Dedifferentiated amniotic fluid mesenchymal stem cell (primary cell): Measurements from ENCODE around the gene ZNF134.

Experiments used
- DNase-seq: peaks from one replicate; pipeline ENCODE4 v3.0.0-alpha.2; 2016; ENCODE audit errors: extremely low spot score

The ZNF134 gene

DNA sequence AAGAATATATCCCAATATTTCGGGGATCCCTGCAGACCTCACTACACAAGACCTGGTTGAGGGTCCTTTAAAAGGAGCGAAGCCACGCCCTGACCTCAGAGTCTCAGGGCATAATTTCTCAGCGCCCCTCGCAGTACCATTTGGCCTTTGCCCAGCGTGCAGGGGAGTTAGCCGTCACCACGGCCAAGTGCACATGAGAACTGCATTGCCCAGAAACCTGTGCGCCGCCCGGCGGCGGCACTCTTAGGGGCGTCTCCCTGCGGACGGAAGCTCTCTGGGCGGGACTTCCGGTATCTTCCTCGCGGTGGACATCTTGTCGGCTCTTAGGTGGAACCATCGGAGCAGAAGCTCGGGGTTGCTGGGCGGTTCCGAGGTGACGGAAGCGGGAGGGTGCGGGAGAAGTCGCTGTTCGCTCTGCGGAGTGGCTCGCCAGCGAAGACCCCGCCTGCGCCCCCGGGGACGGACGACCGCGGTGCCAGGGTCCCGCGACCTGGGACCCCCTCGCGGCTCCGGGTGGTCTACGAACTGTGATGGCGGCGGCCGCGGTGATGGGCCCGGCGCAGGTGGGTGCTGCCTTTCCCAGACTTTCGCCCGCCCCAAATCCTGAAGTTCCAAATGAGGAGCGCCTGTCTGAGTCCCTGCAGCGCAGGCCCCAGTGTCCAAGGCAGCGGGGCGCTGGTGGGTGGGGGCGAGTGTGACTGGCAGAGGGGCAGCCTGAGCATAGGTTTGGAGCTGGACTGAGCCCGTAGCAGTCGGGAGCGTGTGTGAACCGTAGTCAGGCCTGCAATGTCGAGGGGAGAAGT, at the start of gene ZNF134:
Gene ZNF134 (plus strand): TSS at position 302 of the 803 bp plus-strand sequence. CDS start 5,227 bp downstream, outside the sequence.
- peak; percentile 85 for DNase-seq

DNA sequence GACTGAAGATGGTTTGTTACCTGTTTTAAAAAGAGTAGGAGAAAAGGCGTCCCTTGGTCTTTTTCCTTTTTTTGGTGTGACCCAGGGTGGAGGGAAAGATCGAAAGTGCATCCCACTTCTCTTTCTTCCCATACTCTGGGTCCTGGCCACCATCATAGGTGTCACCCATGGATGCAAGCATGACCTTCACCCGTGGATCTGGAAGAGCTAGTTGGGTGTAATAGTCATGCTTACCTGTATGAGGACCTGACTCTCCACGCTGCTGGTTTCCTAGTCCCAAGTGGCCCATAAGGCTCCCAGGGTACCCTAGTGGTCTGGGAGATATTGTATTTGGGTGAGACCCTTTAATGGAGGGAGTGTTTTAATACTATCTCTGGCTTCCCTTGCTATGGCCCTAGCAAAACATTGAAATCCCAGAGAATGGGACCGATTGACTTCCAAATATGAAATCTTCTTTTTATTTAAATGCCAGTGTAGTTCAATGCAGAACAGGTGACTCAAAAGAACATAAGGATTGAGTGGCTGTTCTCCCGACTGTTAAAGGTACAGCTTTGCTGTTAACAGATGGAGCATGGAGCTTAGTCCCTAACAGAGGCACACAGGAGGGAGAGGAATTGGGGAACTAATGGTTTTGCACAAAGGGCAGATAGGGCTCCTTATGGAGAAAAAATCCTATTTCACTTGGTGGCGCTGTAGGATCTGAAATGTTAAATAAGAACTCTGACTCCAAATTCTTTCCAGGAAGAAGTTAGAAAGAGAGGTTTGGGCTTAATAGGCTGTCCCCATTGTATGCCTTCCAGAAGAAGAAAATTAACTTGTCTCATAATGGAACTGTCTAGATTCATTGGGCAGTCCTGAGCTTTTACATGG, 47.4 kb upstream of the ZNF134 start:
- no peak for DNase-seq

DNA sequence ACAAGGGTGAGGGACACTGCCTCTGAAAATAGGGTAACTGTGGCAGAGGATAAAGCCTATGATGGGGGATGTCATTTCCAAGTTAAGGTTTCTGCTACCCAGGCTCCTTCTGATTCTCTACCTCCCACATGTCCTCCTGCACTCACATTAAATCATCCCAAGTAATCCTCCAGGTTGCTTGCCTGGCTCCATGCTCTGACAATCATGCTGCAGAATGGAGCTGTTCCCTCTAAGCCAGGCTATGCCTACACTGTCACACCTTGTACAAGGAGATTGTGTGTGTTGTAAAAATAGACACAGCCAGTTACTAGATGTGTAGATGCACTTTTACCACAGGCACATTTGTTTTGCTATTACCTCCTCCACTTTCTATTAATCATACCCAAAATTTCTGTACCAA, 43.3 kb upstream of the ZNF134 start:
- DNase-seq = no peak

DNA sequence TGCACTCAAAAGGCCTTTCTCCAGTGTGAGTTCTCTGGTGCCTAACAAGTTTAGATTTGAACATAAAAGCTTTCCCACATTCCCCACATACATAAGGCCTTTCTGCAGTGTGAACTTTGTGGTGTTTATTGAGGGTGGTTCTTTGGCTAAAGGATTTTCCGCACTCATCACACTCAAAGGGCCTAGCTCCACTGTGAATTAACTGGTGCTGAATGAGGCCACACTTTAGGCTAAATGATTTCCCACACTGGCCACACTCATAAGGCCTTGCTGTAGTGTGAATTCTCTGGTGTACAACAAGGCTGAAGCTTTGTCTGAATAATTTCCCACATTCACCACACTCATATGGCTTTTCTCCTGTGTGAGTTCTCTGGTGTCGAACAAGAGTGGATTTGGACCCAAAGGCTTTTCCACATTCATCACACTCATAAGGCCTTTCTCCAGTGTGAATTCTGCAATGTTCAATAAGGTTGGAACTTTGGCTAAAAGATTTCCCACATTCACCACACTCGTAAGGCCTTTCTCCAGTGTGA, 41.6 kb upstream of the ZNF134 start:
- DNase-seq = no peak

DNA sequence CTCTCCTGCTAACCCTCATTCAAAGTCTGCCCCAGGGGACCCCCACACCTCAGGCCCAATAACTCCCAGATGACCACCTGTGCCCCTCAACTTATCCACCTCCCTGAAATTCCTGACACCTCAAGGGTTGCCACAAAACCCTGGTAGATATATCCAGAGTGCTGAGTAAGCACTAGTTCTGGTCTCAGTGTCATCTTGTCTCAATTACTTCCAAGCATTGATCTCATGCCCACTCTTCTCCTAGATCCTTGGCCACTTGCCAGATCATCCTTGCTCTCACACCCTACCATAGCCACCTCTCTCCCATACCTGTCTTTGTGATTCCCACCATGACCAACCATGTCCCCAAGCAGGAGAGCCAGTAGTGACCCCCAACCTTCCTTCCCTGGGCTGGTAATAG, 37.4 kb upstream of the ZNF134 start:
- no peak for DNase-seq

DNA sequence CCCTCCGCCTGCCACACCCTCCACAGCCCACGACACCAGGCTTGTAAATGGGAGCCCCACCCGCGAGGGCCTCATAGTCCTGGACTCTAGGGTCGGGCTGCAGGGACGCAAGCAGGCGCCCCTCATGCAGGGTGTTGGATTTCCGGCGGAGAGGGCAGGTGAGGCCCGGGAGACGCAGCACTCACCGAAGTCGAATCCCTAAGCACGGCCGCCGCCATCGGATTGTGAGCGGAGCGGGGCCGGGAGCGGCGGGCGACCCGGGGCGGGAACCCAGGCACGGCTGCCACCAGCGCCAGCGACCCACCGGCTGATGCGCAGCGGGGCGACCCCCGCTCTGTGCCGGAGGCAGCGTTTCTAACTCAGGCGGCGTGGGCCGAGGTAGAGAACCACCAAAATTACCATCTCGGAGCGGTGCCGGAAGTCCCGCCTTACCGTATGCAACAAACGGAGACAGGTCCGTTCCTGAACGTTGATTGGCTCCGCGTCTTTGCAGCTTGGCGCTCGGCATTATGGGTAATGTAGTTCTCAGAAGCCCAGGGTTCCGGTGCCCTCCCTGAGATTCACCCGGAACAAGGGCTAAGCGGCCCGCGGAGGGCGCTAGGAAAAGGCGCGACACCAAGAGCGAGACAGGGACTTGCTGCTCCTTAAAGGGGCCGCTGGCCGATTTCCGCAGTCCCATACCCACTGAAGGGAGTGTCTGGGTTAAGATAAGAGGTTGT, 35.4 kb upstream of the ZNF134 start, which contains the start of gene ZNF416:
Gene ZNF416 (minus strand): TSS at position 425 of the 719 bp plus-strand sequence. CDS start 207 bp downstream, at position 218.
- peak; percentile 99 for DNase-seq

DNA sequence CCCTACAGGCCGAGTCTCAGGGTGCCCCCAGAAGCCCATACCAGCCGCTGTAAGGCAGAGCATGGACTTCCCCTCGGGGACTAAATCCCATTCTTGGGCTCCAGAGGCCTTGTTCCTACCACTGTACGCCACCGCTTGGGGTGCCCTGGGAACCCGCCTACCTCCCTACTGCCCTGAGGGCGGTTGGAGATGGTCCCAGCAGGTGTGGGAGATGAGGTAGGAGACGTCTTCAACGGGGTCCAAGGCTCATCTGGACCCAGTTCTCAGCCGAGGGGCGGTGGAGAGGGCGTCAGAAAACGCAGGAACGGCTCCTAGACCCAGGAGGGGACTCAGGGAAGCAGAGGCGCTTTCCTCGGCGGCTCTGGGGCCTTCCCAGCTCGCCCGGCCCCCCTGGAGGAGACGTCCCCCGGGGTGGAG, 30.9 kb upstream of the ZNF134 start:
- no peak for DNase-seq

DNA sequence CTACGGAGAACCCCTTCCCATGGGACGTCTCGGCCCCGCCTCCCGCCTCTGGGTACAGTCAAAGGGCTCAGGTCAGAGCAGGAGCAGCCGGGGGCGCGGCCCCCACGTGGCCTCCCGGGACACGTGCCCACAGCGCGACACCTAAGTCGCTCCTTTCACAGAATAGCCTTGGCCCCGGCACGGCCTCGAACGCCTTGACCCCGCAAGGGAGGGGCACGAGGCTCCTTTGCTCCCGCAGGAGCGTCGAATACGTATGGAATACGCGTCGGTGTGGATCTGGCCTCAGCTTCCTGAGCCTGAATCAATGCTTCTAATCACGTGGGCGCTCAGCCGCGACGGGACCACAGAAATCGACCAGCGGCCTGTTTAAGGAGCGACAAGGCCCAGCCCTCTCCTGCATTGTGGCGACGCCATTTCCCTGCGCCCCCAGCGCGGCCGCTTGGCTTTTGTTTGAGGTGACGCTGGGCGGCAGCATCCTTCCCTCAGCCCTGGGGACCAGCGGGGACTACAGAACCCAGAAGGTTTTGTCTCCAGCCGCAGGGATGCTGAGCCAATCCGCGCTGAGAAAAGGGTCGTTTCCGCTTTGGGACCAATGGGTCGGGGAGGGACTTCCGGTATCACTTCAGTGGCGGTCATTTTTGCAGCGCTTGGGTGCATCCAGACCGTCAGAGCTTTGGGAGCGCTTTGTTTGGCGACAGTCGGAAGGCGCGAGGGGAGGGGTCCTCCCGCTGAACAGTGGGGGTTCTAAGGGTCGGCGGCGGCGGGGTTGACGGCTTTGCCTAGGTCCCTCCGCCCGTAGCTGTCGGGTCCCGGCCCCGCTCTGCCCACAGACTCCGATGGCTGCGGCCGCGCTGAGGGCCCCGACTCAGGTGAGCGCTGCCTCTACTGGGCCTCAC, 30.3 kb upstream of the ZNF134 start, which contains the start of gene ZIK1:
Gene ZIK1 (plus strand): TSS at position 625 of the 896 bp plus-strand sequence. CDS start 212 bp downstream, at position 837.
- DNase-seq = peak; percentile 92

DNA sequence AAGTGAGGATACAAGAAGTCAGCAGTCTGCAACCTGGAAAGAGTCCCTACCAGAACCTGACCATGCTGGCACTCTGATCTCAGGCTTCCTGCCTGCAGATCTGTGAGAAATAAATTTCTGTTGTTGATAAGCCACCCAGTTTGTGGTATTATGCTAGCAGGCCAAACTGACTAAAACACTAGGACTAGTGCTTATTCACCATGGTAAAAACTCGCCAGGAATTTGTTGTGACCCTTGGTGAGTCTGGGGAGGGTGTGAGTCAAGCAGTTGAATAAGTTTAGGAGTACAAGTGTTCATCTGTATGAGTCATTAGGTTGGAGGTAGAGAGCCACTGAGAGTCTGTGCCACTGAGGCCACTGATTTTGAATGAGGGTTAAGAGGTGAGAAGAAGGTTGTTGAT, 26.5 kb upstream of the ZNF134 start:
- DNase-seq = no peak

DNA sequence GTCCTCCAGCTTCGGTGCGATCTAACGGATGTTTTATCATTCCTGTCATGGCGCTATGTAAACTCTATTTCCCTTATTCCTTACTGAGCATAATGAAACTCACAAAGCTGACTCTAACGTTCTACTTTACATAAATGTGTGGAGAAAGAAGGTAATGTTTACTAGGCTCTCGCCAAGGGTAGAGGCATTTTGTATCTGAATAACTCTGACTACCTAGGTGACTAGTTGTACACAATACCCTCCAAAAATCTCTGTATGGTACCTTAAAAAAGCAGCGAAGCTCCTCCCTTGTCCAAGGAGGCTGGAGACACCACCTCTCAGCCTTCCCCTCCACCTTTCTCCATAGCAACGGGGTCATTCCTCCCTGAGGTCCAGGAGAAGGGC, 14.7 kb upstream of the ZNF134 start:
- DNase-seq = no peak

DNA sequence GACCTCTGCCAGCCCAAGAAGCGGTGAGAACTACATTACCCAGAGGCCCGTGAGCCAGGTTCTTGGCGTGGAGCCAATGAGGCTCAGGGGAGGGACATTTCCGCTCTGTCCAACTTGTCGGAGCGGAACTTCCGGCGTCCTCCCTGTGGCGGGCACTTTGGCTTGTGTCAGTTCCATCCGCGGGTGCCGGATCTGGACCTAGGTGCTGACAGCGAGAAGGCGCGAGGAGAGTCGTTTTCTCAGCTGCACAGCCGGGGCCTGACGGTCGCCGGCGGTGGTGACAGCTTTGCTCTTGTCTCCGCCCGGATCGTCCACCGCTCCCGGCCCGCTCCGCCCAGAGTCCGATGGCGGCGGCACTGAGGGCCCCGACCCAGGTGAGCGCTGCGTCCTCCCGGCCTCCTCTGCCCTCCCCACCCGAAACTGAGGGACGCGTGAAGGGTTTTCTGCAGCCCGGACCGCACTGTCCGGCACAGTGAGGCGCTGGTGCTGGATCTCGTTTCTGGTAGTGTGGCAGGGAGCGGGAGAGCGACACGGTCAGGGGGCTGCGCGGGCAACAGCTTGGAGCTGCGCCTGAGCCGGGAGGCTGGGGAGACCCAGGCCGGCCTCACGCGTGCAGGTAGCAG, 14.2 kb upstream of the ZNF134 start, which contains the start of gene ZNF530:
Gene ZNF530 (plus strand): TSS at position 125 of the 623 bp plus-strand sequence. CDS start 4,461 bp downstream, outside the sequence.
- peak; percentile 86 for DNase-seq

DNA sequence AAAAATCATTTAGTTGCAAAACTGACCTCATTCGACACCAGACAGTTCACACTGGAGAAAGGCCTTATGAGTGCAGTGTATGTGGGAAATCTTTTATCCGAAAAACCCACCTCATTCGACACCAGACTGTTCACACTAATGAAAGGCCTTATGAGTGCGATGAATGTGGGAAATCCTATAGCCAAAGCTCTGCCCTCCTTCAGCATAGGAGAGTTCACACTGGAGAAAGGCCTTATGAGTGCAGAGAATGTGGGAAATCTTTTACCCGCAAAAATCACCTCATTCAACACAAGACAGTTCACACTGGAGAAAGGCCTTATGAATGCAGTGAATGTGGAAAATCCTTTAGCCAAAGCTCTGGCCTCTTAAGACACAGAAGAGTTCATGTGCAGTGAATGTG, 7.1 kb upstream of the ZNF134 start:
- DNase-seq = no peak

DNA sequence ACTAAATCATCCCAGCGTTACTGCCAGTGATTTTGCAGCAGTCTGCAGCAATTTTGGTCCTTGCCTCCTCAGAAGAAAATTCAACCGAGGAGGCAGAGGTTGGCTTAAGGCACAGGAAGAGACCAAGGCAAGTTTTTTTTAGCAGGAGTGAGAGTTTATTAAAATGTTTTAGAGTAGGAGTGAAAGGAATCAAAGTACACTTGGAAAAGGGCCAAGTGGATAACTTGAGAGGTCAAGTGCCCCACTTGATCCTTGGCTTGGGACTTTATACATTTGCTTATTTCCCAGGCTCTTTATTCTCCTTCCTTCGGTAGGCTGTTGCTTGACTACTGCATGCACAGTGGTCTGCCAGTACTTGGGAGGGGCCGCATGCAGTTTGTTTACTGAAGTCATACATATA, 2.9 kb upstream of the ZNF134 start:
- no peak for DNase-seq

DNA sequence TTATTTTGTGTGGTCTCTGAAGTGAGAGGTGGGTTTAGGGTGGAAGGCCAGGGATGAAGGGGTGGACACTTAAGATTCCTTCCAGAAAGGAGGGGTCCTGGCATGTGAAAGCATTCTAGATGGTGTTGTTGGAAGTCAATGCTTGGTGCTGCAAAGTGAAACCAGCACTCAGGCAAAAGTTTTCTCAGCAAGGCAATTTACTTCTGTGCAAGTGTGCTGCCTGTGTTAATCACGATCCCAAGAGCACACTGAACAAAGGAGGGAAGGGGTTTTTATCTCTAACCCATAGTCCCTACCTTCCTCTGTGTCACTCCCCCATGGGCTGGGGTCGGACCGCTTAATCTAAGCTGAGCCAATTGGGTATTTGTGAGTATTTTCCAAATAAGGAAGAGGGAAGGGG, 1.3 kb downstream of the ZNF134 start:
- DNase-seq = no peak

DNA sequence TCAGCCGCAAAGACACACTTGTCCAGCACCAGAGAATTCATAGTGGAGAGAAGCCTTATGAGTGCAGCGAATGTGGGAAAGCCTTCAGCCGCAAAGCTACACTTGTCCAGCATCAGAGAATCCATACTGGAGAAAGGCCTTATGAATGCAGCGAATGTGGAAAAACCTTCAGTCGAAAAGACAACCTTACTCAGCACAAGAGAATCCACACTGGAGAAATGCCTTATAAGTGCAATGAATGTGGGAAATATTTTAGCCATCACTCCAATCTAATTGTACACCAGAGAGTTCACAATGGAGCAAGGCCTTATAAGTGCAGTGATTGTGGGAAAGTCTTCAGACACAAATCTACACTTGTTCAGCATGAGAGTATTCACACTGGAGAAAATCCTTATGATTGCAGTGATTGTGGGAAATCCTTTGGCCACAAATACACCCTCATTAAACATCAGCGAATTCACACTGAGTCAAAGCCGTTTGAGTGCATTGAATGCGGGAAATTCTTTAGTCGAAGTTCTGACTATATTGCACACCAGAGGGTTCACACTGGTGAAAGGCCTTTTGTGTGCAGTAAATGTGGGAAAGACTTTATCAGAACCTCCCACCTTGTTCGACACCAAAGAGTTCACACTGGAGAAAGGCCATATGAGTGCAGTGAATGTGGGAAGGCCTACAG, 6.8 kb downstream of the ZNF134 start:
- DNase-seq = no peak

DNA sequence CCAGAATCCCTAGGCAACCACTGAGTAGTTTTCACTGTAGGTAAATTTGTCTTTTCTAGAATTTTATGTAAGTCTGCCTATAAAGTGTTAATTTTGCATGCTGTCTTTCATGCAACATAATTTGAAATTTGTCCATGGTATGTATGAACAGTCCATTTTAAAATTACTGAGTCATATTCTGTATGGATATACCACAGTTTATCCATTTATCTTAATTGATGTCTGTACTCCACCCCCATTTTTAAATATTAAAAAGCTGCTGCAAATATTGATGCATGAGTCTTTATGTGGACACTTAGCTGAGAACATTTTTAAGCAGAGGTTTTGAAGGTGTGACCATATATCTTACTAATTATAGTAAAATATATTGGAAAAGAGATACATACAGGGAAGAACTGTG, 9.0 kb downstream of the ZNF134 start:
- DNase-seq = no peak

DNA sequence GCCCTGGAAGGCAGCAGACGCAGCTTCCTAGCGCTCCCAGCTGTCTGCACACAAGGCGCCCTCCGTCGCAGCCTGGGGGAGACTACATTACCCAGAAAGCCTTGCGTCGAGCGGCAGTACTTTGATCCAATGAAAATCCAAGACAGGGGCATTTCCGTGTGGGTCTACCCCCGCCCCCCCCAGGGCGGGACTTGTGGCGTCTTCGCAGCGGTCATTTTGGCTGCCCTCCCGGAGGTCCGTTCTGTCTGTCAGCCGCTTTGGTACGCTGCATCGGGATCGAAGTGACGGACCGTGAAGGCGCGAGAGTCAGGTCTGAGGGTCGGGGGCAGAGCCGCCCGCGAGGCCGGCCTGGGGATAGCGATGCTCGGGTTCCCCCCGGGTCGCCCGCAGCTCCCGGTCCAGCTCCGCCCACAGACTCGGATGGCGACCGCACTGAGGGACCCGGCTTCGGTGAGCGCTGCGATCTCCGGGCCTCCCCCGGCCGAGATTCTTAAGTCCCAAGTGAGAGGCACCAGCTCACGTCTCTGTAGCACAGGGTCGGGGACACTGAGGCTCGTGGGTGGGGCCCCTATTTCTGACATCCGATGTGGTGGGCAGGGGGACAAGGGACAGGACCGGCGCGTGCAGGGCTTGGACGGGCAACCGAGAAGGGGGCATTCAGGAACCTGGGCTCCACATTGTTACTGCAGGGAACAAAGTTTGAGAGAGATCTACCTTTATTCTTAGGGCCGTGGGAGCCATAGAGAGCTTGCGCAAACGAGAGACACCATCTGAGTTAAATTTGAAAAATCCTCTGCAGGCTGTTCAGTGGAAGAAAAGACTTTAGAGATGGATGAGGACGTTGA, 19.2 kb downstream of the ZNF134 start, which contains the start of gene ZNF211:
Gene ZNF211 (plus strand): TSS at position 182 of the 845 bp plus-strand sequence. CDS start 179 bp downstream, at position 361.
- DNase-seq = peak; percentile 95

DNA sequence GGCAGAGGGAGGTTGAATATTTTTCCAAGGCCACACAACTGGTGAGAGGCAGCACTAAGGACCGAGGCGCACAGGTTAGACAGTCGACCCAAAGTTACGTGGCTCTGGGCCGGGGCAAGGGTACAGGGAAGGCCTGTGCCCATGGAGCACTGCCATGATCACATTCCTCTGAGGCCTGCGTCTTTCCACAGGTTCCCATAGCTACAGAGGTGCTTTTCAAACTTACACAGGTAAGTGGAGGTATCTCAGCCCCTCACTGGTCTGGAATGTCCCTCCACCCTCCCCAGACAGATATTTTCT, 19.7 kb downstream of the ZNF134 start:
- DNase-seq = no peak

DNA sequence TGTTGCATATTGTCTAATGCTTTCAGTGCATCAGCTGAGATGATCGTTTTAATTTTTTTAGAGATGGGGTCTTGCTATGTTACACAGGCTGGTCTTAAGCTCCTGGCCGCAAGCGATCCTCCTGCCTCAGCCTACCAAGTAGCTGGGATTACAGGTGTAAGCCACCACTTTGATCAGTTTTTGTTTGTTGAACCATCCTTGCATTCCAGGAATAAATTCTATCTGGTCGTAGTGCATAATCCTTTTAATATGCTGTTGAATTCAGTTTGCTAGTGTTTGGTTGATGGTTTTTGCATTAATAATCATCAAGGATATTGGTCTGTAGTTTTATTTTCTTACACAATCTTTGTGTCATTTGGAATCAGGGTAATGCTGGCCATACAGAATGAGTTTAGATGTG, 23.3 kb downstream of the ZNF134 start:
- DNase-seq = no peak
